ENCODE measurements around the gene OR1N2. TPM values are rescaled to one million over a fixed set of nuclear protein-coding genes. Genes with fewer than 3 reads are reported as not detected.

The OR1N2 gene, protein sequence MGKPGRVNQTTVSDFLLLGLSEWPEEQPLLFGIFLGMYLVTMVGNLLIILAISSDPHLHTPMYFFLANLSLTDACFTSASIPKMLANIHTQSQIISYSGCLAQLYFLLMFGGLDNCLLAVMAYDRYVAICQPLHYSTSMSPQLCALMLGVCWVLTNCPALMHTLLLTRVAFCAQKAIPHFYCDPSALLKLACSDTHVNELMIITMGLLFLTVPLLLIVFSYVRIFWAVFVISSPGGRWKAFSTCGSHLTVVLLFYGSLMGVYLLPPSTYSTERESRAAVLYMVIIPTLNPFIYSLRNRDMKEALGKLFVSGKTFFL
- not detected in 3 replicates for total RNA-seq (2021)
- not detected for Bru-seq, nascent RNA
- long read RNA-seq, experiment 1: 0 reads
- long read RNA-seq, experiment 2: 0 reads
- long read RNA-seq, experiment 3: 0 reads

DNA sequence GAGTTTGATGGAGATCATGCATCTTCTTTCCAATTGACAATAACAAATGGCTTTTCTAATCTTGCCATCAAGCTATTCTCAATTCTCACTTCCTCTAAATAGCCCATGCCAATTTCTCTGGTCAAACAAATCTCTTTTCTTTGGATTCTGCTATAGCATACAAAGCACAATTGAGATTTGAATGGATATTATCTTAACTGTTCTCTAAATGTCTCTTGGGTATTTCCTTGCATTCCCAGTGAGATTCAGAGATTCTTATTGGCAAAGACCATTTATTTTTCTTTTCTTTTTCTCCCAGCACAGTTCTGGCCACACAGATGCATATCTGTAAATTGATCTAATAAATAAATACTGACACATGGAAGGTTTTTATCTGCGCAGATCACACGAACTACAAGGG is at the start of gene OR1N2:
Gene OR1N2, plus strand, starts transcription at position 301 of the 400 bp plus-strand sequence. CDS start 100 bp downstream, outside the sequence.
- no peak for ATAC-seq
- Mint-ChIP-seq H3K36me3 (peaks cover 33% of the 10 kb centered on the region), H3K9me3 (peaks cover 95% of the 10 kb centered on the region), H3K27ac (no peak within 1 kb of the TSS), H3K27me3 (ENCODE audit: low read depth) (peaks cover 34% of the 10 kb centered on the region), H3K4me1 (no peaks in the 10 kb centered on the region), H3K4me3 (no peak within 1 kb of the TSS)
- POLR2A ChIA-PET: no interaction called here
- TF ChIP-seq RELA (CRISPR knock-in tag; IDR thresholded peaks at IDR 0.05; ENCODE audit: borderline replicate concordance): no peak
- TF ChIP-seq, protein P1, sequence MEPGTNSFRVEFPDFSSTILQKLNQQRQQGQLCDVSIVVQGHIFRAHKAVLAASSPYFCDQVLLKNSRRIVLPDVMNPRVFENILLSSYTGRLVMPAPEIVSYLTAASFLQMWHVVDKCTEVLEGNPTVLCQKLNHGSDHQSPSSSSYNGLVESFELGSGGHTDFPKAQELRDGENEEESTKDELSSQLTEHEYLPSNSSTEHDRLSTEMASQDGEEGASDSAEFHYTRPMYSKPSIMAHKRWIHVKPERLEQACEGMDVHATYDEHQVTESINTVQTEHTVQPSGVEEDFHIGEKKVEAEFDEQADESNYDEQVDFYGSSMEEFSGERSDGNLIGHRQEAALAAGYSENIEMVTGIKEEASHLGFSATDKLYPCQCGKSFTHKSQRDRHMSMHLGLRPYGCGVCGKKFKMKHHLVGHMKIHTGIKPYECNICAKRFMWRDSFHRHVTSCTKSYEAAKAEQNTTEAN (CRISPR knock-in tag; IDR thresholded peaks at IDR 0.05): no peak
- TF ChIP-seq, protein P2, sequence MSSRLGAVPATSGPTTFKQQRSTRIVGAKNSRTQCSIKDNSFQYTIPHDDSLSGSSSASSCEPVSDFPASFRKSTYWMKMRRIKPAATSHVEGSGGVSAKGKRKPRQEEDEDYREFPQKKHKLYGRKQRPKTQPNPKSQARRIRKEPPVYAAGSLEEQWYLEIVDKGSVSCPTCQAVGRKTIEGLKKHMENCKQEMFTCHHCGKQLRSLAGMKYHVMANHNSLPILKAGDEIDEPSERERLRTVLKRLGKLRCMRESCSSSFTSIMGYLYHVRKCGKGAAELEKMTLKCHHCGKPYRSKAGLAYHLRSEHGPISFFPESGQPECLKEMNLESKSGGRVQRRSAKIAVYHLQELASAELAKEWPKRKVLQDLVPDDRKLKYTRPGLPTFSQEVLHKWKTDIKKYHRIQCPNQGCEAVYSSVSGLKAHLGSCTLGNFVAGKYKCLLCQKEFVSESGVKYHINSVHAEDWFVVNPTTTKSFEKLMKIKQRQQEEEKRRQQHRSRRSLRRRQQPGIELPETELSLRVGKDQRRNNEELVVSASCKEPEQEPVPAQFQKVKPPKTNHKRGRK (CRISPR knock-in tag; IDR thresholded peaks at IDR 0.05; ENCODE audit: borderline replicate concordance): no peak
- no peak for TF ChIP-seq CDX4 (CRISPR knock-in tag; IDR thresholded peaks at IDR 0.05; ENCODE audit: borderline replicate concordance)
- TF ChIP-seq NR2C2 (CRISPR knock-in tag; IDR thresholded peaks at IDR 0.05): no peak
- TF ChIP-seq, protein P3, sequence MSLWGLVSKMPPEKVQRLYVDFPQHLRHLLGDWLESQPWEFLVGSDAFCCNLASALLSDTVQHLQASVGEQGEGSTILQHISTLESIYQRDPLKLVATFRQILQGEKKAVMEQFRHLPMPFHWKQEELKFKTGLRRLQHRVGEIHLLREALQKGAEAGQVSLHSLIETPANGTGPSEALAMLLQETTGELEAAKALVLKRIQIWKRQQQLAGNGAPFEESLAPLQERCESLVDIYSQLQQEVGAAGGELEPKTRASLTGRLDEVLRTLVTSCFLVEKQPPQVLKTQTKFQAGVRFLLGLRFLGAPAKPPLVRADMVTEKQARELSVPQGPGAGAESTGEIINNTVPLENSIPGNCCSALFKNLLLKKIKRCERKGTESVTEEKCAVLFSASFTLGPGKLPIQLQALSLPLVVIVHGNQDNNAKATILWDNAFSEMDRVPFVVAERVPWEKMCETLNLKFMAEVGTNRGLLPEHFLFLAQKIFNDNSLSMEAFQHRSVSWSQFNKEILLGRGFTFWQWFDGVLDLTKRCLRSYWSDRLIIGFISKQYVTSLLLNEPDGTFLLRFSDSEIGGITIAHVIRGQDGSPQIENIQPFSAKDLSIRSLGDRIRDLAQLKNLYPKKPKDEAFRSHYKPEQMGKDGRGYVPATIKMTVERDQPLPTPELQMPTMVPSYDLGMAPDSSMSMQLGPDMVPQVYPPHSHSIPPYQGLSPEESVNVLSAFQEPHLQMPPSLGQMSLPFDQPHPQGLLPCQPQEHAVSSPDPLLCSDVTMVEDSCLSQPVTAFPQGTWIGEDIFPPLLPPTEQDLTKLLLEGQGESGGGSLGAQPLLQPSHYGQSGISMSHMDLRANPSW (CRISPR knock-in tag; conservative IDR thresholded peaks at IDR 0.05; ENCODE audit: low read depth): no peak
- TF ChIP-seq ESRRA (CRISPR knock-in tag; IDR thresholded peaks at IDR 0.05; ENCODE audit: borderline replicate concordance): no peak
- no peak for TF ChIP-seq ZNF232 (CRISPR knock-in tag; IDR thresholded peaks at IDR 0.05)
- TF ChIP-seq TEAD4 (CRISPR knock-in tag; IDR thresholded peaks at IDR 0.05): no peak
- no peak for TF ChIP-seq CREB1 (CRISPR knock-in tag; IDR thresholded peaks at IDR 0.05)
- TF ChIP-seq, protein P4, sequence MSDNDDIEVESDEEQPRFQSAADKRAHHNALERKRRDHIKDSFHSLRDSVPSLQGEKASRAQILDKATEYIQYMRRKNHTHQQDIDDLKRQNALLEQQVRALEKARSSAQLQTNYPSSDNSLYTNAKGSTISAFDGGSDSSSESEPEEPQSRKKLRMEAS (CRISPR knock-in tag; IDR thresholded peaks at IDR 0.05): no peak
- no peak for TF ChIP-seq AR (CRISPR knock-in tag; IDR thresholded peaks at IDR 0.05)
- no peak for TF ChIP-seq TP53 (CRISPR knock-in tag; IDR thresholded peaks at IDR 0.05)
- CTCF ChIA-PET: no interaction called here
- DNase-seq (ENCODE audit: low spot score): no peak

DNA sequence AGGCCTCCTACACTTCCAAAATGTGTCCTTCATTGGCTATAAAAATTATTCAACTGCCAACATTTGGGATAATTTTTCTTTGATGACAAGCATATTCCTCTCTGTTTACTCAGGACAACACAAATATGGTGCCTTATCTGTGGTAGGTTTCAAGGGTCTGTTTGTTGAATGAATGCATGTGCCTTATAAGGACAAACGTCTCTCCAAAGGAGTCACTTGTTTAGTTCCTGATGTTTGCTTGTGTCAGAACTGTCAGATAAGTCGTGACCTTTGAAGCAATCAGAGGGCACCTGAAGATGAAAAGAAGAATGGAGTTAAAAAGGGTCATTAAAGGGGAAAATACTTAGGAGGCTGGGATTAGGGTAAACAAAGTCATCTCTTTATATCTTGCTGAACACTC is 45.9 kb upstream of the OR1N2 start:
- H3K27ac Mint-ChIP-seq: no peak overlapping the region
- ChIA-PET POLR2A (no interaction called here), CTCF (no interaction called here)
- peaks cover 56% of the 10 kb centered on the region for H3K27me3 Mint-ChIP-seq (ENCODE audit: low read depth)
- peaks cover 18% of the 10 kb centered on the region for H3K36me3 Mint-ChIP-seq
- H3K9me3 Mint-ChIP-seq: peaks cover 49% of the 10 kb centered on the region
- no peaks in the 10 kb centered on the region for H3K4me1 Mint-ChIP-seq
- no peak for ATAC-seq
- H3K4me3 Mint-ChIP-seq: no peak overlapping the region
- TF ChIP-seq HMGXB4 (CRISPR knock-in tag; IDR thresholded peaks at IDR 0.05): no peak
- no peak for TF ChIP-seq ATF3 (CRISPR knock-in tag; conservative IDR thresholded peaks at IDR 0.05)
- TF ChIP-seq ZNF232 (CRISPR knock-in tag; IDR thresholded peaks at IDR 0.05): no peak
- TF ChIP-seq, protein P5, sequence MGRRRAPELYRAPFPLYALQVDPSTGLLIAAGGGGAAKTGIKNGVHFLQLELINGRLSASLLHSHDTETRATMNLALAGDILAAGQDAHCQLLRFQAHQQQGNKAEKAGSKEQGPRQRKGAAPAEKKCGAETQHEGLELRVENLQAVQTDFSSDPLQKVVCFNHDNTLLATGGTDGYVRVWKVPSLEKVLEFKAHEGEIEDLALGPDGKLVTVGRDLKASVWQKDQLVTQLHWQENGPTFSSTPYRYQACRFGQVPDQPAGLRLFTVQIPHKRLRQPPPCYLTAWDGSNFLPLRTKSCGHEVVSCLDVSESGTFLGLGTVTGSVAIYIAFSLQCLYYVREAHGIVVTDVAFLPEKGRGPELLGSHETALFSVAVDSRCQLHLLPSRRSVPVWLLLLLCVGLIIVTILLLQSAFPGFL (CRISPR knock-in tag; IDR thresholded peaks at IDR 0.05; ENCODE audit: borderline replicate concordance): no peak
- DNase-seq (ENCODE audit: low spot score): no peak
